Measurements from ENCODE around the gene KHK. TPM values are rescaled to one million over a fixed set of nuclear protein-coding genes. Genes with fewer than 3 reads are reported as not detected.
A peak's percentile ranks its signal among the peaks of the same experiment; 100 is the strongest.

The KHK gene
- total and polyA plus RNA-seq, 2 of the 8 experiments (the other 6 are each of a cell fraction or from before 2014, with no cell fraction given), result 11.0 to 17.7 TPM

DNA sequence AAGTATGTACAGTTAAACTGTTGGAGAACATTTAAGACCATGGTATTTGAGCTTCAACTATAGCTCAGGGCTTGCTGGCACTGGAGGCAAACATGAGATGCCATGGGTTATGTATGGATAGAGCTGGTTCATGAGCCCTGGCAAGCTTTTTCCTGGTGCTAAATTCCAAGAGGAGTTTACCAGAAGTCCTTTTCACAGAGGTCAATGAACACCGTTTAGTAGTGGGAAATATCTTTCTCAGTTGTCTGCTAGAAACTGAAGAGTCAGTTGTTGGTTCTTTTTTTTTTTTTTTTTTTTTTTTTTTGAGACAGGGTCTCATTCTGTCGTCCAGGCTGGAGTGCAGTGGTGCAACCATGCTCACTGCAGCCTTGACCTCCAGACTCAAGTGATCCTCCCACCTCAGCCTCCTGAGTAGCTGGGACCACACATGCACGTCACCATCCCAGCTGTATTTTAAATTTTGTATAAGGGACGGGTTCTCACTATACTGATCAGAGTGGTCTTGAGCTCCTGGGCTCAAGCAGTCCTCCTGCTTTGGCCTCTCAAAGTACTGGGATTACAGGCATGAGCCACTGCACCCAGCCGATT, 1.3 kb downstream of the KHK start:
- Histone ChIP-seq H3K4me2 (ENCODE audit: insufficient read depth in 1 of 2, low read depth in 2 of 2, low read length in 2 of 2) (peak overlapping the region; percentile 70 to 90; a peak in 3 of 4 replicates), H2BK20ac (ENCODE audit: low read length) (no peak overlapping the region), H2BK15ac (ENCODE audit: low read length) (no peak overlapping the region), H4K20me1 (replicated peaks in 1 of 2; ENCODE audit: control insufficient read depth in 1 of 2, insufficient read depth in 2 of 2, low read length in 2 of 2) (peaks cover 1 to 6% of the 10 kb centered on the region in 2 experiments), H3K4ac (replicated peaks; ENCODE audit: insufficient read length, low read depth, low read length) (no peak overlapping the region), H3K27ac (ENCODE audit: low read depth, low read length) (no peak overlapping the region), H4K5ac (ENCODE audit: insufficient read length, low read depth, low read length) (no peak overlapping the region), H3K56ac (replicated peaks; ENCODE audit: insufficient read length, low read depth, low read length) (no peak overlapping the region), H2BK12ac (ENCODE audit: low read depth, low read length) (no peak overlapping the region), H4K8ac (ENCODE audit: extremely low read depth, insufficient read depth, low read length) (no peak overlapping the region), H3K9me3 (ENCODE audit: insufficient read depth in 2 of 2, low read depth in 1 of 2, low read length in 1 of 2) (no peaks in the 10 kb centered on the region), H3K79me2 (ENCODE audit: control insufficient read depth in 1 of 2, insufficient read depth in 2 of 2, low read length in 2 of 2) (no peaks in the 10 kb centered on the region), H2AK5ac (ENCODE audit: low read depth, low read length) (no peak overlapping the region), H3K23ac (ENCODE audit: insufficient read length) (no peak overlapping the region), H3K36me3 (ENCODE audit: control insufficient read depth in 2 of 4, insufficient read depth in 4 of 4, low read length in 3 of 4) (no peaks in the 10 kb centered on the region), H3K79me1 (ENCODE audit: low read depth, low read length) (no peaks in the 10 kb centered on the region), H2AFZ (ENCODE audit: low read length) (no peak overlapping the region), H3K18ac (ENCODE audit: extremely low read depth, low read length) (no peak overlapping the region), H3K4me1 (replicated peaks in 1 of 4; ENCODE audit: control insufficient read depth in 3 of 4, insufficient read depth in 4 of 4, low read length in 3 of 4) (peaks cover 4 to 19% (median 4%) of the 10 kb centered on the region in 4 experiments; a peak in 5 of 7 replicates), H3K23me2 (ENCODE audit: low read depth, low read length) (peaks cover 10% of the 10 kb centered on the region; the same call in 1 of the 2 replicates), H3K27me3 (replicated peaks in 1 of 4; ENCODE audit: control insufficient read depth in 3 of 4, extremely low read depth in 1 of 4, insufficient read depth in 3 of 4, low read length in 3 of 4) (peaks cover 0 to 9% (median 4%) of the 10 kb centered on the region in 4 experiments; a peak in 2 of 7 replicates), H3K4me3 (ENCODE audit: extremely low read depth in 1 of 4, insufficient read depth in 2 of 4, low read depth in 3 of 4, low read length in 4 of 4) (peak overlapping the region in 3 of 4 experiments; percentile 59 to 75 (median 69); a peak in 2 of 8 replicates), H3K14ac (ENCODE audit: insufficient read length) (no peak overlapping the region), H2BK5ac (ENCODE audit: low read depth, low read length) (no peak overlapping the region), H3K9ac (replicated peaks in 1 of 4; ENCODE audit: extremely low read depth in 1 of 4, low read depth in 3 of 4, low read length in 3 of 4) (no peak overlapping the region), H2BK120ac (replicated peaks; ENCODE audit: low read depth, low read length) (no peak overlapping the region), H4K91ac (replicated peaks; ENCODE audit: insufficient read length, low read length) (no peak overlapping the region)
- ChIA-PET CTCF (ENCODE audit: partially characterized antibody) (interaction anchor here (0.6 to 16.5 kb wide), 17 partner anchors 9 to 205 kb away, joined by 3 to 160 read pairs (median 4); partner anchors contain the start of genes ABHD1, AGBL5 and PREB), POLR2A (ENCODE audit: partially characterized antibody) (interaction anchor here (1.0 to 5.9 kb wide), 11 partner anchors 8 to 129 kb away, joined by 3 to 29 read pairs (median 5); partner anchors contain the start of genes ATRAID, CAD, OST4 and SLC5A6)
- FAIRE-seq, result no peak
- 88% methylated on average over 4 of the region's 5 CpGs; no CpG with 5 or more reads in 1 of the 2 experiments for WGBS, 2 experiments (ENCODE audit: extremely low coverage in 1 of 2, insufficient coverage in 1 of 2, insufficient read length in 1 of 2, insufficient replicate concordance in 2 of 2, low coverage in 1 of 2, low lambda C conversion rate in 2 of 2, missing lambda C conversion rate in 1 of 2)
- no peak for DNase-seq (ENCODE audit: low read depth in 1 of 2, low spot score in 2 of 2)
- TF ChIP-seq CEBPB (IDR thresholded peaks at IDR 0.05; ENCODE audit: low read depth, low read length) (no peak), TAF1 (IDR thresholded peaks at IDR 0.05; ENCODE audit: low read depth, low read length) (no peak), SIX5 (IDR thresholded peaks at IDR 0.05; ENCODE audit: low read depth, low read length) (no peak), SIN3A (conservative IDR thresholded peaks at IDR 0.05 in 1 of 2, IDR thresholded peaks at IDR 0.05 in 1 of 2; ENCODE audit: low read depth in 1 of 2, low read length in 2 of 2) (no peak), HDAC2 (IDR thresholded peaks at IDR 0.05; ENCODE audit: borderline replicate concordance in 1 of 2, low read depth in 2 of 2, low read length in 2 of 2) (no peak), SIRT6 (IDR thresholded peaks at IDR 0.05; ENCODE audit: low read length) (no peak), BRCA1 (IDR thresholded peaks at IDR 0.05; ENCODE audit: low read depth, low read length) (no peak), RAD21 (IDR thresholded peaks at IDR 0.05 in 1 of 2, conservative IDR thresholded peaks at IDR 0.05 in 1 of 2; ENCODE audit: low read depth in 2 of 2, low read length in 2 of 2) (no peak), E2F6 (IDR thresholded peaks at IDR 0.05) (no peak), HDAC6 (IDR thresholded peaks at IDR 0.05; ENCODE audit: low read depth, low read length) (no peak), TBP (IDR thresholded peaks at IDR 0.05; ENCODE audit: low read depth, low read length) (no peak), MAFK (IDR thresholded peaks at IDR 0.05; ENCODE audit: low read depth, low read length) (no peak)
